ENCODE measurements around the gene FBXL22.

DNA sequence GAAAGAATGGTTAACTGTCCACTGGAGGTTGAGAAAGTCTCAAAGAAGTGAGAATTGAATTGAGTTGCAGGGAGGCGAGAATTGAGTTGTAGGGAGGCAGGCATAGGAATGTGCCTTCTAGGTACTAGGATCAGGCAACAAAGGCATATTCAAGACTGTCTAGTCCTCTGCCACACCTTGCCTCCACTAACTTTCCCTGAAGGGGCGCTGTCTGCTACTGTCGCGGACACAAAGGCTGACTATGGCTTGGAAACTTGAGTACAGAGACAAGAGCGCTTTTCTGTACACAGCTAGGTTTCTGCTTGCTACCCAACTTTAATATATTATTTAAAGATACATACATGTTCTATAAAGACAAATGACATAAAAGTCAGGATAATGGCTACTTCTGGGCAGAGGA is 10.4 kb upstream of the FBXL22 start:
- TF ChIP-seq, protein P1, sequence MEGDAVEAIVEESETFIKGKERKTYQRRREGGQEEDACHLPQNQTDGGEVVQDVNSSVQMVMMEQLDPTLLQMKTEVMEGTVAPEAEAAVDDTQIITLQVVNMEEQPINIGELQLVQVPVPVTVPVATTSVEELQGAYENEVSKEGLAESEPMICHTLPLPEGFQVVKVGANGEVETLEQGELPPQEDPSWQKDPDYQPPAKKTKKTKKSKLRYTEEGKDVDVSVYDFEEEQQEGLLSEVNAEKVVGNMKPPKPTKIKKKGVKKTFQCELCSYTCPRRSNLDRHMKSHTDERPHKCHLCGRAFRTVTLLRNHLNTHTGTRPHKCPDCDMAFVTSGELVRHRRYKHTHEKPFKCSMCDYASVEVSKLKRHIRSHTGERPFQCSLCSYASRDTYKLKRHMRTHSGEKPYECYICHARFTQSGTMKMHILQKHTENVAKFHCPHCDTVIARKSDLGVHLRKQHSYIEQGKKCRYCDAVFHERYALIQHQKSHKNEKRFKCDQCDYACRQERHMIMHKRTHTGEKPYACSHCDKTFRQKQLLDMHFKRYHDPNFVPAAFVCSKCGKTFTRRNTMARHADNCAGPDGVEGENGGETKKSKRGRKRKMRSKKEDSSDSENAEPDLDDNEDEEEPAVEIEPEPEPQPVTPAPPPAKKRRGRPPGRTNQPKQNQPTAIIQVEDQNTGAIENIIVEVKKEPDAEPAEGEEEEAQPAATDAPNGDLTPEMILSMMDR (IDR thresholded peaks at IDR 0.05), result no peak
- TF ChIP-seq POLR2A (IDR thresholded peaks at IDR 0.05; ENCODE audit: low read depth), result no peak
- no peak for TF ChIP-seq POLR2AphosphoS5 (IDR thresholded peaks at IDR 0.05)

All from esophagus muscularis mucosa (tissue), 3 donors.